ENCODE data around the gene DPEP3.

GRCh38 chr16:67931712-67932461, 48.4 kb downstream of the DPEP3 start, which contains the start of gene CTRL:
- TF ChIP-seq NFYB (IDR thresholded peaks at IDR 0.05; ENCODE audit: insufficient read depth, low read depth, low read length) (no peak), CEBPB (IDR thresholded peaks at IDR 0.05; ENCODE audit: borderline replicate concordance in 1 of 2, low read depth in 2 of 2, low read length in 2 of 2) (no peak), CTCF (IDR thresholded peaks at IDR 0.05 in 2 of 3, conservative IDR thresholded peaks at IDR 0.05 in 1 of 3; ENCODE audit: control insufficient read depth in 2 of 3, extremely low read depth in 1 of 3, insufficient read depth in 1 of 3, low read depth in 3 of 3, low read length in 3 of 3) (no peak), RB1 (IDR thresholded peaks at IDR 0.05; ENCODE audit: borderline replicate concordance) (no peak), SKIL (IDR thresholded peaks at IDR 0.05; ENCODE audit: low read depth, poor library complexity, severe bottlenecking) (no peak)

Data from GM12878 (cell line).